ENCODE measurements around the gene ADSS1.

Gene ADSS1

GRCh38 chr14:104723651-104724406 is at the start of gene ADSS1:
Gene ADSS1, plus strand, starts transcription at chr14:104724229. Its CDS starts 42 bp downstream, at chr14:104724271.
- DNase-seq (ENCODE audit: low read depth in 3 of 3), result peak; percentile 15 to 50 (median 20)

GRCh38 chr14:104675447-104675846 is 48.6 kb upstream of the ADSS1 start:
- DNase-seq (ENCODE audit: low read depth in 3 of 3), result no peak

GRCh38 chr14:104676130-104676693 is 47.8 kb upstream of the ADSS1 start:
- DNase-seq (ENCODE audit: low read depth in 3 of 3), result no peak

GRCh38 chr14:104676694-104677511 is 47.1 kb upstream of the ADSS1 start:
- peak in 2 of 3 experiments; percentile 32 to 75 for DNase-seq (ENCODE audit: low read depth in 3 of 3)

- DNase-seq (ENCODE audit: low read depth in 3 of 3), result peak; percentile 52 to 79 (median 67)
Observed at GRCh38 chr14:104677512-104678332, 46.3 kb upstream of the ADSS1 start.

- no peak for DNase-seq (ENCODE audit: low read depth in 3 of 3)
Observed at GRCh38 chr14:104678346-104678745, 45.7 kb upstream of the ADSS1 start.

GRCh38 chr14:104678901-104679705 is 44.9 kb upstream of the ADSS1 start:
- no peak for DNase-seq (ENCODE audit: low read depth in 3 of 3)

- no peak for DNase-seq (ENCODE audit: low read depth in 3 of 3)
Observed at GRCh38 chr14:104680056-104680805, 43.8 kb upstream of the ADSS1 start.

- no peak for DNase-seq (ENCODE audit: low read depth in 3 of 3)
Observed at GRCh38 chr14:104680806-104681688, 43.0 kb upstream of the ADSS1 start.

- DNase-seq (ENCODE audit: low read depth in 3 of 3), result no peak
Observed at GRCh38 chr14:104681689-104682074, 42.3 kb upstream of the ADSS1 start.

- no peak for DNase-seq (ENCODE audit: low read depth in 3 of 3)
Observed at GRCh38 chr14:104682107-104682593, 41.9 kb upstream of the ADSS1 start.

GRCh38 chr14:104683653-104684448 is 40.2 kb upstream of the ADSS1 start:
- DNase-seq (ENCODE audit: low read depth in 3 of 3), result no peak

GRCh38 chr14:104684449-104684821 is 39.6 kb upstream of the ADSS1 start:
- DNase-seq (ENCODE audit: low read depth in 3 of 3), result no peak

- DNase-seq (ENCODE audit: low read depth in 3 of 3), result no peak
Observed at GRCh38 chr14:104685216-104685997, 38.6 kb upstream of the ADSS1 start.

GRCh38 chr14:104685998-104686610 is 37.9 kb upstream of the ADSS1 start:
- DNase-seq (ENCODE audit: low read depth in 3 of 3), result no peak

GRCh38 chr14:104686624-104687517 is 37.2 kb upstream of the ADSS1 start:
- DNase-seq (ENCODE audit: low read depth in 3 of 3), result no peak

Data from stimulated activated CD4-positive, alpha-beta T cell treated with anti-CD3 and anti-CD28 coated beads, TNF-alpha, amount 100 ng/mL, for 24 hours (primary cell).